ENCODE data around the gene ANKRD29. TPM values are rescaled to one million over a fixed set of nuclear protein-coding genes. Genes with fewer than 3 reads are reported as not detected.

ANKRD29 gene
- total and polyA plus RNA-seq, 2 donors (not counting 3 experiments of a cell fraction or from before 2014, with no cell fraction given), result 0.03 to 2.6 TPM

- H3K4me3 ChIP-seq (replicated peaks in 1 of 3; ENCODE audit: insufficient read depth in 1 of 3, low read depth in 1 of 3, low read length in 3 of 3), result no peak overlapping the region
- intact Hi-C loops (cut with micrococcal nuclease), result loop anchor here (5.0 kb wide), 1 partner anchor 41 kb away; the partner anchor contains the start of gene LAMA3
- H4K20me1 ChIP-seq (replicated peaks; ENCODE audit: control insufficient read depth, extremely low read depth, insufficient read depth, low read length), result no peaks in the 10 kb centered on the region
- H3K4me2 ChIP-seq (ENCODE audit: insufficient read depth, low read length), result no peak overlapping the region
- H3K27me3 ChIP-seq (ENCODE audit: control insufficient read depth in 2 of 2, insufficient read depth in 2 of 2, low read length in 2 of 2), result peaks cover 0 to 17% of the 10 kb centered on the region in 2 experiments
- no peak overlapping the region for H3K9ac ChIP-seq (replicated peaks; ENCODE audit: extremely low read depth, insufficient read depth, low read length)
- CTCF ChIA-PET, result interaction anchor here (1.7 to 2.2 kb wide), 2 partner anchors 19 to 57 kb away, joined by 4 to 5 read pairs; no protein-coding TSS in a partner anchor
- no peaks in the 10 kb centered on the region for H3K36me3 ChIP-seq (ENCODE audit: control insufficient read depth in 2 of 2, extremely low read depth in 1 of 2, insufficient read depth in 2 of 2, low read length in 2 of 2)
- BruUV-seq (replicated peaks), result no TSS peak
- POLR2A ChIA-PET, result no interaction called here
- H3K27ac ChIP-seq (ENCODE audit: insufficient read depth, low read depth, low read length), result no peak overlapping the region
- DNase-seq (ENCODE audit: low read depth, low spot score), result no peak
- dilution Hi-C loops (cut with MboI; ENCODE audit: extremely low pct_ligation_motif_present, low sequenced_read_pairs), result no loop called here
- H3K9me3 ChIP-seq (replicated peaks; ENCODE audit: control insufficient read depth, insufficient read depth, low read length), result no peaks in the 10 kb centered on the region
- no peaks in the 10 kb centered on the region for H3K79me2 ChIP-seq (ENCODE audit: control insufficient read depth, insufficient read depth, low read length)
- H3K9me1 ChIP-seq (replicated peaks; ENCODE audit: control insufficient read depth, extremely low read depth, insufficient read depth, low read length), result no peaks in the 10 kb centered on the region
- H3K4me1 ChIP-seq (ENCODE audit: control insufficient read depth, extremely low read depth, insufficient read depth, low read length), result peaks cover 10% of the 10 kb centered on the region
- FAIRE-seq, result no peak
- H2AFZ ChIP-seq (ENCODE audit: low read depth, low read length), result no peak overlapping the region
- TF ChIP-seq MAX (IDR thresholded peaks at IDR 0.05; ENCODE audit: insufficient read depth, insufficient read length) (no peak), EZH2 (IDR thresholded peaks at IDR 0.05; ENCODE audit: borderline replicate concordance, low read depth, low read length, severe bottlenecking) (no peak), FOS (IDR thresholded peaks at IDR 0.05; ENCODE audit: borderline replicate concordance, insufficient read depth, low read length) (no peak), JUN (IDR thresholded peaks at IDR 0.05; ENCODE audit: borderline replicate concordance, insufficient read depth, insufficient read length, low read depth) (no peak), CTCF (IDR thresholded peaks at IDR 0.05; ENCODE audit: extremely low read depth in 1 of 2, insufficient read depth in 1 of 2, low read depth in 1 of 2, low read length in 2 of 2) (no peak), MYC (IDR thresholded peaks at IDR 0.05; ENCODE audit: low read depth, low read length) (no peak), POLR2A (IDR thresholded peaks at IDR 0.05; ENCODE audit: low read depth, low read length) (no peak), GATA2 (IDR thresholded peaks at IDR 0.05; ENCODE audit: insufficient read depth, insufficient read length, low read depth, low read length) (no peak), POLR2AphosphoS5 (IDR thresholded peaks at IDR 0.05; ENCODE audit: insufficient read depth, low read depth, low read length) (no peak)
These were observed 16.4 kb downstream of the ANKRD29 start for GRCh38 chr18:23646282-23646681.
